CD4-positive, CD25-positive, alpha-beta regulatory T cell (primary cell): ENCODE data around the gene WNT1. TPM values are rescaled to one million over a fixed set of nuclear protein-coding genes. Genes with fewer than 3 reads are reported as not detected.

Source experiments
- ATAC-seq, 2 donors: fragments of 150-1000 bp; cut with Tn5 transposase; one replicate each; pipeline ENCODE4 v1.10.0; 2021; ENCODE audit warnings: low read depth in 2 of 2, moderate number of reproducible peaks in 2 of 2, moderate library complexity in 1 of 2
- DNase-seq, 3 donors: peaks; one replicate each; pipeline versions ENCODE4 v3.0.0 to v3.0.0-alpha.2; 2012 to 2022; ENCODE audit warnings: mixed read lengths in 1 of 3
- H3K27ac ChIP-seq: one replicate; pipeline ENCODE4 v1.7.0; 2013; ENCODE audit warnings: mild to moderate bottlenecking, low read length; ENCODE audit not compliant: insufficient read depth, poor library complexity, severe bottlenecking
- H3K27me3 ChIP-seq: one replicate; pipeline ENCODE4 v1.7.0; 2013; ENCODE audit warnings: low read length; ENCODE audit not compliant: control insufficient read depth, insufficient read depth
- H3K36me3 ChIP-seq: one replicate; pipeline ENCODE4 v1.7.0; 2013; ENCODE audit warnings: mild to moderate bottlenecking, low read length, moderate library complexity; ENCODE audit not compliant: control insufficient read depth, insufficient read depth
- H3K4me1 ChIP-seq: 2 replicates; pipeline ENCODE4 v1.7.0; 2013; ENCODE audit warnings: mild to moderate bottlenecking, low read length; ENCODE audit not compliant: insufficient read depth, control insufficient read depth, poor library complexity, severe bottlenecking
- H3K4me3 ChIP-seq: one replicate; pipeline ENCODE4 v1.7.0; 2013; ENCODE audit warnings: low read depth, mild to moderate bottlenecking, low read length, moderate library complexity
- H3K9me3 ChIP-seq, 2 experiments: 1 replicate in 1 of 2; 2 replicates in 1 of 2; pipeline ENCODE4 v1.7.0; 2013; ENCODE audit warnings: low read length in 2 of 2, mild to moderate bottlenecking in 1 of 2, moderate library complexity in 1 of 2; ENCODE audit not compliant: control insufficient read depth in 2 of 2
- H3K27ac Mint-ChIP-seq, 3 donors: one replicate each; pipeline ENCODE4 v1.8.0; 2020 to 2022; ENCODE audit warnings: mild to moderate bottlenecking in 3 of 3, mixed read lengths in 3 of 3, moderate library complexity in 2 of 3
- H3K27me3 Mint-ChIP-seq: one replicate; pipeline ENCODE4 v1.8.0; 2022; ENCODE audit warnings: mild to moderate bottlenecking, mixed read lengths
- H3K36me3 Mint-ChIP-seq: one replicate; pipeline ENCODE4 v1.8.0; 2020; ENCODE audit warnings: mixed read lengths
- H3K4me1 Mint-ChIP-seq, 4 donors: one replicate each; pipeline ENCODE4 v1.8.0; 2020 to 2022; ENCODE audit warnings: mixed read lengths in 4 of 4, mild to moderate bottlenecking in 1 of 4
- H3K4me3 Mint-ChIP-seq, 4 donors: one replicate each; pipeline ENCODE4 v1.8.0; 2020 to 2022; ENCODE audit warnings: mild to moderate bottlenecking in 4 of 4, mixed read lengths in 4 of 4, moderate library complexity in 3 of 4
- H3K9me3 Mint-ChIP-seq, 7 donors: one replicate each; pipeline ENCODE4 v1.8.0; 2020 to 2022; ENCODE audit warnings: mixed read lengths in 7 of 7, mild to moderate bottlenecking in 3 of 7, moderate library complexity in 2 of 7
- polyA plus RNA-seq, 4 donors: library from polyadenylated mRNA; unstranded; fragments of 300-500 nt; fragmentation: Illumina TruSeq; gene quantifications; one replicate each; pipeline ENCODE4 v1.2.3, GENCODE V29; 2021
- total RNA-seq: library from RNA; stranded (reverse); gene quantifications from one replicate; pipeline ENCODE4 v1.2.3, GENCODE V29; 2022

WNT1 gene
- total and polyA plus RNA-seq, 5 donors from 2014 or later, result 0.39 to 0.62 TPM; not detected in 3

DNA sequence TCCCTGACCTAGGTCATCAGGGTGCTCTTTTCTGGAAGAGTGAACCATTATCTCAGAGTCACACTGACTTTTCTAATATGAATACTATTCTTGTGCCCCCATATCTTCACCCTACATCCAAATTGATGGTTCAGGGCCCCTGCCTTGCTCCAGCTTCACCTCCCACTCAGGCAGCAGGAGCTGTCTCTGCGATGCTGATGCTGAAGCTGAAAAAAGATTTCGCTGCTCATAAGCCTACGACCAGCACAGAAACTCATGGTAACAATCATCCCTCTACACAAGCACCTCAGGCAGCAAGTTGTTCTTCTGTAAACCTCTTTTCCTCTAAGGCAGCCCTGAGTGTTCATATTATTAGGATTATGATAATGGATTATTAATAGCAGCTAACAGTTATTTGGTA lies 24.1 kb upstream of the WNT1 start:
- Histone ChIP-seq H3K4me3 (no peak overlapping the region), H3K36me3 (peaks cover 2% of the 10 kb centered on the region), H3K9me3 (no peaks in the 10 kb centered on the region), H3K4me1 (peaks cover 26% of the 10 kb centered on the region), H3K27ac (no peak overlapping the region), H3K27me3 (no peaks in the 10 kb centered on the region)
- Mint-ChIP-seq H3K36me3 (peaks cover 3% of the 10 kb centered on the region), H3K4me3 (peak overlapping the region in 1 of 4 donors; percentile 91), H3K27me3 (peaks cover 6% of the 10 kb centered on the region), H3K4me1 (peaks cover 14 to 62% (median 37%) of the 10 kb centered on the region in 4 donors), H3K9me3 (no peaks in the 10 kb centered on the region), H3K27ac (peak overlapping the region in 1 of 3 donors; percentile 68)
- DNase-seq, result no peak
- no peak for ATAC-seq

DNA sequence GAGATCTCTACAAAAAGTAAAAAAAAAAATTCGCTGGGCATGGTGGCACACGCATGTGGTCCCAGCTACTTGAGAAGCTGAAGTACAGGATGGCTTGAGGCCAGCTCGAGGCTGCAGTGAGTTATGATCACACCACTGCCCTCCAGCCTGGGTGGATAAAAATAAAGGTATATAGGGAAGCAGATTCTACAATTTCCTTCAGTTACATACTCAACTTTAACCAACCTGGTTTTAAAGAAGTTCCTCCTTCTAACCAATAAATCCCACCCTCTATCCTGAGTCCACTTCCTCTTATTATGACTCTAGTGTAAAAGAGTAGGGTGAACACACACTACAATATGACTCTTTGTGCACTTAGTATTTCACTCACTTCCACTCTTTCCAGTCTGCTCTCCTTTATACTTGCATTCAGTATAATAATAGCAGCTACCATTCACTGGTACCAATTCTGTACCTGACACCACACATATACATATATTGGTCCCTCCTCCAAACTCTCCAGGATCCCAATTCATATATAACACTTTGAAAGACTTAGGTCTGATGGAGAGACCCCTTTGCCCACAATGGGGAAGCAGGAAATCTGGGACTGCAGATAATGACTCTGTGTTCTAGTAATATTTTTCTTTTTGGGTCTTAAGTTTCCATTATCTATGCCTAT lies 23.2 kb upstream of the WNT1 start:
- Mint-ChIP-seq H3K4me3 (peak overlapping the region; percentile 65 to 100 (median 92)), H3K4me1 (peaks cover 13 to 59% (median 36%) of the 10 kb centered on the region in 4 donors), H3K27ac (peak overlapping the region in 2 of 3 donors; percentile 67 to 68), H3K27me3 (peaks cover 9% of the 10 kb centered on the region), H3K36me3 (peaks cover 3% of the 10 kb centered on the region), H3K9me3 (no peaks in the 10 kb centered on the region)
- no peaks in the 10 kb centered on the region for H3K27me3 ChIP-seq
- H3K36me3 ChIP-seq, result peaks cover 2% of the 10 kb centered on the region
- peak overlapping the region; percentile 76 for H3K4me3 ChIP-seq
- DNase-seq (no peak), ATAC-seq (no peak)
- H3K27ac ChIP-seq, result no peak overlapping the region
- no peaks in the 10 kb centered on the region for H3K9me3 ChIP-seq
- H3K4me1 ChIP-seq, result peaks cover 26% of the 10 kb centered on the region

DNA sequence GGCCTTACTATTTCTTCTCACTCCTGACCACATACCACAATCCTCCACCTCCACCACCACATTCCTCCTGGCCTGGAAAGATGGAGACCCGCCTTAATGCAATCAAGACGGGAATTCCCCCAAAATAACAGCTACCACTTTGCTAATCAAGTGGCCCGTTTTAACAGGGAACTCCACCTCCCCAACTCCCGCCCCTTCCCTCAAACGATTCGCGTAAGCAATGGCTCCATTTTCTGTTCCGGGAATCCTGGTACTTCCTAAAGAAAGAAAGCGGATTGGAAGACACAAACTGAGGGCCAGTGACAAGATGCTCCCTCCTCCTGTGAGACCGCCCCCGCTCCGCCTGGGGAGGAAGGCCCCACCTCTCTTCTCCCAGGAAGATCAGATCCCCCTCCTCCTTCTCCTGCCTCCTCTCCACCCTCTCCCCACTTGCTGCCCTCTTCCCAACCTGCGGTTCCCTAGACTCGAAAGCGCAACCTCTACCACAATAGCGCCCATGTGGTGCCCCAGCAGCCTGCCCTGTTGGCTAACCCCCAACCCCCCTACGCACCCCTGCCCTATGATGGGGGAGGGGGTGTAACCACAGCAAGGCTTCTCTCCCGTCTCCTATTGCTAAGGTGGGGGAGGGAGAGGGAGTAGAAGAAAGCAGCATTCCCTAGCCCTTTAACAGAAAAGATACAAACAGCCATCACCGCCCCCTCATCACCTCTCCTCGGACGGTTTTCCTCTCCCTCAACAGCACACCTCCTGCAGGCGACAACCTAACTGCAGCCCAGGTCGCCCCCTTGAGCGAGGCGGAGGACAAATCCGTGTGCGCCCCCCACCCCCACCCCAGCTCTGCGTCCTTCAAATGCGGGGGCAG lies 21.6 kb upstream of the WNT1 start:
- peak in 2 of 3 donors; percentile 19 to 28 for DNase-seq
- peak overlapping the region; percentile 82 to 97 (median 90) for H3K27ac Mint-ChIP-seq
- Histone ChIP-seq H3K36me3 (peaks cover 2% of the 10 kb centered on the region), H3K4me3 (peak overlapping the region; percentile 76), H3K9me3 (no peaks in the 10 kb centered on the region), H3K27me3 (peaks cover 7% of the 10 kb centered on the region), H3K27ac (peak overlapping the region; percentile 62), H3K4me1 (peaks cover 26% of the 10 kb centered on the region)
- H3K4me3 Mint-ChIP-seq, result peak overlapping the region; percentile 91 to 100 (median 96)
- peaks cover 3% of the 10 kb centered on the region for H3K36me3 Mint-ChIP-seq
- peaks cover 19% of the 10 kb centered on the region for H3K27me3 Mint-ChIP-seq
- ATAC-seq, result no peak
- peaks cover 13 to 56% (median 36%) of the 10 kb centered on the region in 4 donors for H3K4me1 Mint-ChIP-seq
- no peaks in the 10 kb centered on the region for H3K9me3 Mint-ChIP-seq

DNA sequence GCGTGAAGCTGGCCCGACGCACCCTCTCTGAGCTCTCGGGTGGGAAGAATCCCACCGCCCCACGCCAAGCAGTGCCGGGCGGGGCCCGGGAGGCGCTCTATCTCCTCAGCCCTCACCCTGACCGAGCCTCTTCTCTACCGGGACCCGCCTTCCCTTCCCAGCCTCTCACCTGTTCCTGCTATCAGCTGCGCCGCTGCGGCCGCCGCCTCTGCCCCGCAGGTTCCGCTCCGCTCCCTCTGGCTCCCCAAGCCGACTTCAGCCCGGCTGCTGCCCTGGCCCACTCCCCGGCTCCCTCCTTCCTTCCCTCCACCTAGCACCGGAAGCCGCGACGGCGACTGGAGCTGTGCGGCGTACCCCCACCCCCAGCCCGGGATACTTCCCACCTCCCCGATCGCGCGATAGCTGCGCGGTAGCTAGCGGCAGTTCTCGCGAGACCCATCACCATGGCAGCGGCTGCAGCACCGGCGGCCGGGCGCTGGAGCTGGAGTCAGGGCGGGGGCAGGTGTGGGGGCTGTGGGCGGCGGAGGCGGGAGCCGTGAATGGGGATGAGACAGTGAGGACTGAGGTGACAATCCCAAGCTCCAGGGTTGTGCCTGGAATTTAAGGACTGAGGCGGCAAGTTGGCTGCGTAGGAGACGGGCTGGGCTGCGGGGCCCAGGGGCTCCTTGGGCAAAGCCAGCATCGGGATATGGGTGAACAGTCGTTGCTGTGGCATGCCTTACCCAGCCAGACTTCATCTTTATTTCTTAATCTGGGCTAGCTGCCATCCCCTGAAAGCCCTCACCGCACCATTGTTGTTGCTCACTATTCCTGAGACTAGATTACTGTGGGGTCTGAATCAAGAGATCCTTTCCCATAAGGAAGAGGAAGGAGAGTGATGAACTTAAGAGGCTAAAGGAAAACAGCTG lies 20.7 kb upstream of the WNT1 start, which contains the start of gene ARF3:
Gene ARF3, minus strand, starts transcription at position 347 of the 908 bp plus-strand sequence. CDS start 16,392 bp downstream, outside the sequence.
- peaks cover 13 to 51% (median 35%) of the 10 kb centered on the region in 4 donors for H3K4me1 Mint-ChIP-seq
- H3K4me3 ChIP-seq, result peak within 1 kb of the TSS; percentile 76
- ATAC-seq, result peak; percentile 93 to 95

DNA sequence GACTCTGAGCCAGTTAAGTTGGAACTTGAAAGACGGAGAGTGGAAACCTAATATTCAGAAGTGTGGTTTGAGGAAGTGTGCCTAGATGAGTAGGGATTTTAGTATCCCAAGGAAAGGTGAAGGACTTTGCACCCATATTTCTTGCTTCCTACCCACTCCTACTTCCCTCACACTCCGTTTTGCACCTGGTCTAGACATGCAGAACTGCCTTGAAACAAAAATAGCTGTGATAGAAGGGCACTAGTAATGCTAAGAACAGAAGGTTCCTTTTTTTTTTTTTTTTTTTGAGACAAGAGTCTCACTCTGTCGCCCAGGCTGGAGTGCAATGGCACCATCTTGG lies 20.1 kb upstream of the WNT1 start:
- peak overlapping the region; percentile 91 to 100 (median 96) for H3K4me3 Mint-ChIP-seq
- H3K9me3 ChIP-seq, result no peaks in the 10 kb centered on the region
- ATAC-seq, result no peak
- peaks cover 30% of the 10 kb centered on the region for H3K27me3 Mint-ChIP-seq
- H3K9me3 Mint-ChIP-seq, result peaks cover 0 to 1% (median 0%) of the 10 kb centered on the region in 7 donors
- no peak overlapping the region for H3K27ac ChIP-seq
- DNase-seq, result no peak
- H3K4me3 ChIP-seq, result peak overlapping the region; percentile 73
- H3K27ac Mint-ChIP-seq, result peak overlapping the region in 1 of 3 donors; percentile 90
- peaks cover 26% of the 10 kb centered on the region for H3K4me1 ChIP-seq
- peaks cover 13 to 45% (median 32%) of the 10 kb centered on the region in 4 donors for H3K4me1 Mint-ChIP-seq
- H3K27me3 ChIP-seq, result peaks cover 14% of the 10 kb centered on the region
- H3K36me3 Mint-ChIP-seq, result peaks cover 3% of the 10 kb centered on the region
- H3K36me3 ChIP-seq, result peaks cover 1% of the 10 kb centered on the region

More for the DNA sequence above, 20.7 kb upstream of the WNT1 start, which contains the start of gene ARF3:
- H3K9me3 Mint-ChIP-seq, result no peaks in the 10 kb centered on the region
- H3K4me3 Mint-ChIP-seq, result peak within 1 kb of the TSS; percentile 91 to 100 (median 96)
- H3K27ac Mint-ChIP-seq, result peak within 1 kb of the TSS; percentile 82 to 97 (median 90)
- Histone ChIP-seq H3K27me3 (peaks cover 11% of the 10 kb centered on the region), H3K9me3 (no peaks in the 10 kb centered on the region), H3K27ac (peak within 1 kb of the TSS; percentile 62), H3K36me3 (peaks cover 2% of the 10 kb centered on the region), H3K4me1 (peaks cover 26% of the 10 kb centered on the region)
- peak; percentile 91 to 94 (median 92) for DNase-seq
- H3K27me3 Mint-ChIP-seq, result peaks cover 25% of the 10 kb centered on the region
- H3K36me3 Mint-ChIP-seq, result peaks cover 3% of the 10 kb centered on the region

DNA sequence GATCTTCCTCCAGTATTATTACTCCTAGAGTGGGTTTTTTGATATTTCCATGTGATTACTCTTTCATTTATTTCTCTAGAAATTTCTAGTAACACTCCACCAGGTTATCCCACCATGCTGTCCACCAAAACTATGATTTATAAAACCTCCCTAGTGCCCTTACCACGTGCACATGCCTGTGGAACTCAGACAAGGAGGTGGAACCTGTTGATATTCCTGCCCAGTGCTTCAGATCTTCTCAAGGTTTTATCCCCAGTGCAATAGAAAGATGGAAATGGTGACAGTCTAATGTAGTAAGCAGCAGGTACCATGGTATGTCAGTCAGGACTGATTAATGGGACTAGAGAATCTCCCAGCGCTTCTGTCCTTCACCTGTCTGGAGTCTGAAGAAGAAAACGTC lies 17.3 kb upstream of the WNT1 start:
- H3K27ac ChIP-seq, result no peak overlapping the region
- Mint-ChIP-seq H3K4me3 (peak overlapping the region in 2 of 4 donors; percentile 8 to 76), H3K27ac (no peak overlapping the region), H3K9me3 (peaks cover 0 to 3% (median 0%) of the 10 kb centered on the region in 7 donors), H3K27me3 (peaks cover 42% of the 10 kb centered on the region), H3K4me1 (peaks cover 0 to 21% (median 13%) of the 10 kb centered on the region in 4 donors), H3K36me3 (no peaks in the 10 kb centered on the region)
- peaks cover 14% of the 10 kb centered on the region for H3K27me3 ChIP-seq
- H3K4me1 ChIP-seq, result peaks cover 21% of the 10 kb centered on the region
- ATAC-seq, result no peak
- H3K4me3 ChIP-seq, result no peak overlapping the region
- no peaks in the 10 kb centered on the region for H3K36me3 ChIP-seq
- no peak for DNase-seq
- H3K9me3 ChIP-seq, result no peaks in the 10 kb centered on the region

DNA sequence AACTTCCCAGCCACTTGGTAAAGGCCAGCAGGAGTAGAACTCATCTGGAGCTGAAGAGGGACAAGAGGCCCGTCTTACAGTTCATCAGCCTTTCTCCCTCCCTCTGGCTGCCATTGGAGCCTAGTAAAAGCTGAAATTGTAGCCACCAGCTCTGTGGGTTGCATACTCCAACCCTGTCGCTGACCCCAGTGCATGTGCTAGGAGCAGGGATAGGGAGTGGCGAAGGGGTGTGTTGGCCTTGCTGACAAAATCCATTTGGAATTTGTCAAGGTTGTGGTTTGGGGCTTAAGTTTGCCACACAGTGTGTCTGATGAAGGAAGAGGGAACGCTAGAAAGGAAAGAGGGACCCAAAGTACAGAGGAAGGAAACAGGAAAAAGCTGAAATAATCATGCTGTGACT lies 16.8 kb upstream of the WNT1 start:
- Mint-ChIP-seq H3K36me3 (no peaks in the 10 kb centered on the region), H3K27me3 (peaks cover 43% of the 10 kb centered on the region), H3K27ac (no peak overlapping the region), H3K9me3 (peaks cover 0 to 3% (median 0%) of the 10 kb centered on the region in 7 donors), H3K4me1 (peaks cover 0 to 16% (median 9%) of the 10 kb centered on the region in 4 donors), H3K4me3 (no peak overlapping the region)
- Histone ChIP-seq H3K9me3 (no peaks in the 10 kb centered on the region), H3K4me1 (peaks cover 16% of the 10 kb centered on the region), H3K36me3 (no peaks in the 10 kb centered on the region), H3K27me3 (peaks cover 14% of the 10 kb centered on the region), H3K4me3 (no peak overlapping the region), H3K27ac (no peak overlapping the region)
- no peak for DNase-seq
- ATAC-seq, result no peak
